Central memory CD8-positive, alpha-beta T cell (primary cell): ENCODE results near the gene U2AF1.
"Not testable (repeated sequence)": the region's sequence is repeated elsewhere in the genome, so short reads cannot be mapped to it uniquely, and the experiment has no call there.

Experiments used
- ATAC-seq: fragments of 150-1000 bp; cut with Tn5 transposase; replicated peaks from 2 replicates; pipeline ENCODE4 v1.10.0; 2022; ENCODE audit warnings: mild to moderate bottlenecking, moderate FRiP score, moderate number of reproducible peaks; ENCODE audit not compliant: poor library complexity, severe bottlenecking; ENCODE audit errors: extremely low read depth
- DNase-seq, 2 donors: peaks; one replicate each; pipeline ENCODE4 v3.0.0; 2021; ENCODE audit warnings: low spot score in 2 of 2
- H3K27ac Mint-ChIP-seq: one replicate; pipeline ENCODE4 v1.8.0; 2022; ENCODE audit warnings: low read depth, mild to moderate bottlenecking, moderate library complexity, mixed read lengths
- H3K27me3 Mint-ChIP-seq: one replicate; pipeline ENCODE4 v1.8.0; 2022; ENCODE audit warnings: mixed read lengths
- H3K36me3 Mint-ChIP-seq: one replicate; pipeline ENCODE4 v1.8.0; 2022; ENCODE audit warnings: mild to moderate bottlenecking, moderate library complexity, mixed read lengths; ENCODE audit not compliant: insufficient read depth
- H3K4me1 Mint-ChIP-seq: one replicate; pipeline ENCODE4 v1.8.0; 2022; ENCODE audit warnings: mixed read lengths
- H3K4me3 Mint-ChIP-seq: one replicate; pipeline ENCODE4 v1.8.0; 2022; ENCODE audit warnings: mild to moderate bottlenecking, moderate library complexity, mixed read lengths
- H3K9me3 Mint-ChIP-seq: one replicate; pipeline ENCODE4 v1.8.0; 2022; ENCODE audit warnings: mixed read lengths

U2AF1 gene

GRCh38 chr21:43107794-43108137 is 396 bp upstream of the U2AF1 start:
- H3K27ac Mint-ChIP-seq, H3K36me3 Mint-ChIP-seq, H3K9me3 Mint-ChIP-seq, H3K27me3 Mint-ChIP-seq, DNase-seq, H3K4me1 Mint-ChIP-seq: not testable (repeated sequence)
- H3K4me3 Mint-ChIP-seq, result peak overlapping the region; percentile 32
- ATAC-seq, result peak; percentile 46

- DNase-seq, H3K4me1 Mint-ChIP-seq, ATAC-seq, H3K27ac Mint-ChIP-seq, H3K9me3 Mint-ChIP-seq, H3K4me3 Mint-ChIP-seq, H3K27me3 Mint-ChIP-seq, H3K36me3 Mint-ChIP-seq: not testable (repeated sequence)
These were observed 2.7 kb downstream of the U2AF1 start for GRCh38 chr21:43104642-43105041.

GRCh38 chr21:43102281-43102680 is 5.1 kb downstream of the U2AF1 start:
- H3K4me3 Mint-ChIP-seq, DNase-seq, H3K27me3 Mint-ChIP-seq, H3K4me1 Mint-ChIP-seq, H3K27ac Mint-ChIP-seq, H3K36me3 Mint-ChIP-seq, ATAC-seq, H3K9me3 Mint-ChIP-seq: not testable (repeated sequence)

- not testable (repeated sequence) for H3K27ac Mint-ChIP-seq, DNase-seq, H3K4me3 Mint-ChIP-seq, H3K27me3 Mint-ChIP-seq, ATAC-seq, H3K4me1 Mint-ChIP-seq, H3K9me3 Mint-ChIP-seq, H3K36me3 Mint-ChIP-seq
These were observed 5.7 kb downstream of the U2AF1 start for GRCh38 chr21:43101676-43102075.

GRCh38 chr21:43101000-43101399 is 6.4 kb downstream of the U2AF1 start:
- not testable (repeated sequence) for H3K27ac Mint-ChIP-seq, H3K9me3 Mint-ChIP-seq, H3K4me1 Mint-ChIP-seq, H3K4me3 Mint-ChIP-seq, H3K36me3 Mint-ChIP-seq, ATAC-seq, DNase-seq, H3K27me3 Mint-ChIP-seq

GRCh38 chr21:43091979-43092614 is 15.3 kb downstream of the U2AF1 start:
- DNase-seq, H3K4me3 Mint-ChIP-seq, H3K27ac Mint-ChIP-seq, H3K27me3 Mint-ChIP-seq, H3K36me3 Mint-ChIP-seq, H3K9me3 Mint-ChIP-seq, H3K4me1 Mint-ChIP-seq: not testable (repeated sequence)
- peak; percentile 37 for ATAC-seq

- not testable (repeated sequence) for H3K27me3 Mint-ChIP-seq, H3K36me3 Mint-ChIP-seq, ATAC-seq, H3K9me3 Mint-ChIP-seq, H3K27ac Mint-ChIP-seq, DNase-seq, H3K4me3 Mint-ChIP-seq, H3K4me1 Mint-ChIP-seq
These were observed 16.4 kb downstream of the U2AF1 start for GRCh38 chr21:43090947-43091346.

- not testable (repeated sequence) for H3K36me3 Mint-ChIP-seq, H3K27me3 Mint-ChIP-seq, H3K27ac Mint-ChIP-seq, H3K4me1 Mint-ChIP-seq, ATAC-seq, H3K9me3 Mint-ChIP-seq, DNase-seq, H3K4me3 Mint-ChIP-seq
These were observed 17.9 kb downstream of the U2AF1 start for GRCh38 chr21:43089463-43089862.

- not testable (repeated sequence) for H3K4me1 Mint-ChIP-seq, H3K9me3 Mint-ChIP-seq, H3K36me3 Mint-ChIP-seq, H3K27me3 Mint-ChIP-seq, ATAC-seq, H3K4me3 Mint-ChIP-seq, H3K27ac Mint-ChIP-seq, DNase-seq
These were observed 24.6 kb downstream of the U2AF1 start for GRCh38 chr21:43082587-43083300.

- DNase-seq, H3K4me1 Mint-ChIP-seq, H3K9me3 Mint-ChIP-seq, H3K27me3 Mint-ChIP-seq, H3K27ac Mint-ChIP-seq, H3K36me3 Mint-ChIP-seq, H3K4me3 Mint-ChIP-seq, ATAC-seq: not testable (repeated sequence)
These were observed 30.7 kb downstream of the U2AF1 start for GRCh38 chr21:43076643-43077042.

- not testable (repeated sequence) for H3K4me1 Mint-ChIP-seq, H3K9me3 Mint-ChIP-seq, H3K27me3 Mint-ChIP-seq, H3K4me3 Mint-ChIP-seq, H3K27ac Mint-ChIP-seq, H3K36me3 Mint-ChIP-seq, ATAC-seq, DNase-seq
These were observed 31.2 kb downstream of the U2AF1 start for GRCh38 chr21:43076023-43076637.

GRCh38 chr21:43075170-43076022 is 32.0 kb downstream of the U2AF1 start, which contains the start of gene CBS:
Gene CBS (minus strand): TSS chr21:43075835. CDS start chr21:43072193, 3,642 bp downstream.
- H3K4me3 Mint-ChIP-seq, ATAC-seq, H3K9me3 Mint-ChIP-seq, H3K27me3 Mint-ChIP-seq, H3K27ac Mint-ChIP-seq, H3K4me1 Mint-ChIP-seq, DNase-seq, H3K36me3 Mint-ChIP-seq: not testable (repeated sequence)
